GM12878 (cell line): Measurements from ENCODE around the gene SLC34A1. TPM values are rescaled to one million over a fixed set of nuclear protein-coding genes. Genes with fewer than 3 reads are reported as not detected.

Experiments
- ATAC-seq: fragments of 200-7000 bp; cut with Tn5 transposase; 3 replicates; pipeline ENCODE4 v1.9.1; 2020; ENCODE audit warnings: mild to moderate bottlenecking, moderate library complexity
- BruUV-seq: library from RNA; stranded (reverse); fragments of 400-500 nt; replicated peaks from 2 replicates; lab custom pipeline; 2021; lab: Mats Ljungman, UMichigan
- CTCF ChIA-PET: fragments of 300-600 bp; sonication (Branson Sonifier 250); formaldehyde crosslinking; extraction: SDS; loops from one replicate; lab custom pipeline; 2021; ENCODE audit warnings: inconsistent platforms; lab: Yijun Ruan, JAX
- POLR2A ChIA-PET: fragments of 350-600 bp; formaldehyde crosslinking; extraction: SDS; loops from one replicate; lab custom pipeline; 2021; ENCODE audit warnings: inconsistent platforms; lab: Charles Lee
- RAD21 ChIA-PET: fragments of 300-600 bp; sonication (Branson Sonifier 250); formaldehyde crosslinking; loops from one replicate; lab custom pipeline; 2023; ENCODE audit warnings: antibody characterized with exemption; ENCODE audit not compliant: unreplicated experiment; lab: Charles Lee
- SMC1A ChIA-PET: fragments of 300-600 bp; sonication (Branson Sonifier 250); formaldehyde crosslinking; loops from one replicate; lab custom pipeline; 2023; ENCODE audit not compliant: unreplicated experiment, uncharacterized antibody; lab: Charles Lee
- DNase-seq: peaks from one replicate; pipeline ENCODE4 v3.0.0-alpha.2; 2011; ENCODE audit warnings: low read depth, low spot score
- FAIRE-seq: peaks from 3 replicates; lab custom pipeline; 2011; peaks lifted over from hg19 to GRCh38; lab: Jason Lieb, UNC
- H2AFZ ChIP-seq: 2 replicates; pipeline ENCODE4 v1.6.0; 2011; ENCODE audit warnings: low read depth, low read length, control low read depth; ENCODE audit not compliant: control insufficient read depth
- H3K27ac ChIP-seq: 2 replicates; pipeline ENCODE4 v1.5.1; 2011; ENCODE audit warnings: control low read depth; ENCODE audit not compliant: control insufficient read depth, insufficient read depth
- H3K27me3 ChIP-seq, 2 experiments: replicated peaks in 1 of 2; 2 replicates each; pipeline versions ENCODE4 v1.6.0 to v1.6.1; 2011; ENCODE audit warnings: low read length in 1 of 2; ENCODE audit not compliant: control insufficient read depth in 2 of 2, insufficient read depth in 2 of 2
- H3K36me3 ChIP-seq, 2 experiments: 2 replicates each; pipeline ENCODE4 v1.5.1; 2011; ENCODE audit warnings: low read length in 1 of 2; ENCODE audit not compliant: control insufficient read depth in 2 of 2, insufficient read depth in 2 of 2
- H3K4me1 ChIP-seq: 2 replicates; pipeline ENCODE4 v1.6.1; 2011; ENCODE audit warnings: mild to moderate bottlenecking, low read length, moderate library complexity, mixed read lengths; ENCODE audit not compliant: control insufficient read depth, insufficient read depth
- H3K4me2 ChIP-seq: 2 replicates; pipeline ENCODE4 v1.6.0; 2011; ENCODE audit warnings: control low read depth; ENCODE audit not compliant: control insufficient read depth, insufficient read depth
- H3K4me3 ChIP-seq: fragments of 200-600 bp; sonication (generic); 2 replicates; pipeline ENCODE4 v1.5.1; 2016
- H3K79me2 ChIP-seq: 2 replicates; pipeline ENCODE4 v1.6.0; 2011; ENCODE audit warnings: low read length; ENCODE audit not compliant: control insufficient read depth, insufficient read depth
- H3K9ac ChIP-seq: 2 replicates; pipeline ENCODE4 v1.8.0; 2011; ENCODE audit warnings: low read length, control low read depth, mixed read lengths; ENCODE audit not compliant: control insufficient read depth, insufficient read depth
- H3K9me3 ChIP-seq: replicated peaks from 3 replicates; pipeline ENCODE4 v1.5.1; 2011; ENCODE audit warnings: mild to moderate bottlenecking, low read length; ENCODE audit not compliant: control insufficient read depth, insufficient read depth
- H4K20me1 ChIP-seq: 2 replicates; pipeline ENCODE4 v1.6.0; 2011; ENCODE audit not compliant: control insufficient read depth, insufficient read depth
- BCLAF1 ChIP-seq: fragments of 450-650 bp; IDR thresholded peaks from 2 replicates; pipeline ENCODE4 v1.6.1; 2017; ENCODE audit warnings: antibody characterized with exemption, mild to moderate bottlenecking, moderate library complexity
- CREB1 ChIP-seq: IDR thresholded peaks from 2 replicates; pipeline ENCODE4 v1.6.1; 2012; ENCODE audit warnings: low read depth, mild to moderate bottlenecking, inconsistent platforms
- DPF2 ChIP-seq: fragments of 450-650 bp; IDR thresholded peaks from 2 replicates; pipeline ENCODE4 v1.6.1; 2017; ENCODE audit warnings: mild to moderate bottlenecking
- HDAC2 ChIP-seq: fragments of 200-600 bp; sonication (generic); IDR thresholded peaks from 2 replicates; pipeline ENCODE4 v1.6.1; 2017
- MEF2A ChIP-seq: IDR thresholded peaks from 2 replicates; pipeline ENCODE4 v1.6.1; 2011; ENCODE audit warnings: low read depth, mild to moderate bottlenecking, low read length, moderate library complexity; ENCODE audit not compliant: insufficient read depth
- MXI1 ChIP-seq: fragments of 150-350 bp; IDR thresholded peaks from 2 replicates; pipeline ENCODE4 v1.6.1; 2011; ENCODE audit warnings: low read depth, mild to moderate bottlenecking, inconsistent platforms, low read length, improper control_type of control experiment
- PAX5 ChIP-seq: IDR thresholded peaks from 2 replicates; pipeline ENCODE4 v1.6.1; 2011; ENCODE audit warnings: low read depth, low read length, borderline replicate concordance
- POU2F2 ChIP-seq: IDR thresholded peaks from 3 replicates; pipeline ENCODE4 v1.6.1; 2011; ENCODE audit warnings: low read depth, mild to moderate bottlenecking, low read length, borderline replicate concordance
- SIN3A ChIP-seq: IDR thresholded peaks from 2 replicates; pipeline ENCODE4 v1.6.1; 2012; ENCODE audit warnings: low read depth, low read length, improper control_type of control experiment
- STAT3 ChIP-seq: IDR thresholded peaks from 2 replicates; pipeline ENCODE4 v1.6.1; 2011; ENCODE audit warnings: low read depth, low read length, improper control_type of control experiment
- USF1 ChIP-seq: IDR thresholded peaks from 2 replicates; pipeline ENCODE4 v1.6.1; 2011; ENCODE audit warnings: borderline replicate concordance, low read depth, mild to moderate bottlenecking, moderate library complexity, mixed read lengths, low read length; ENCODE audit not compliant: insufficient read depth; ENCODE audit errors: extremely low read length
- ZNF384 ChIP-seq: IDR thresholded peaks from 2 replicates; pipeline ENCODE4 v1.6.1; 2012; ENCODE audit warnings: low read depth, mild to moderate bottlenecking, low read length, improper control_type of control experiment, borderline replicate concordance
- ZNF687 ChIP-seq: fragments of 450-650 bp; IDR thresholded peaks from 2 replicates; pipeline ENCODE4 v1.6.1; 2017; ENCODE audit warnings: mild to moderate bottlenecking, moderate library complexity
- WGBS: methylation state at CpG from one replicate; pipeline ENCODE4 v1.1.6; 2016; ENCODE audit warnings: low lambda C conversion rate; ENCODE audit not compliant: insufficient replicate concordance, insufficient coverage; ENCODE audit errors: missing lambda C conversion rate; 5-methylcytosine and 5-hydroxymethylcytosine counted together
- in situ Hi-C: fragments of 300-500 bp; cut with MboI; formaldehyde crosslinking; loops from 9 replicates; pipeline ENCODE4 v1.14.3; 2018; ENCODE audit warnings: mixed read lengths
- intact Hi-C: fragments of 100-400 bp; cut with micrococcal nuclease; formaldehyde crosslinking; loops from one replicate; pipeline ENCODE4 v1.14.2; 2022; ENCODE audit not compliant: unreplicated experiment
- polyA plus RNA-seq, 11 experiments: library from polyadenylated mRNA; depleted of rRNA in 4 of 11; unstranded in 6 of 11; stranded (reverse) in 5 of 11; fragments of >200 nt; fragmentation: Nextera tagmentation in 4 of 11; fragmentation: Illumina TruSeq in 1 of 11; extraction: Ambion mirVana in 4 of 11; extraction: Trizol in 1 of 11; gene quantifications; 1 replicate in 1 of 11; 2 replicates in 10 of 11; pipeline versions ENCODE4 v1.2.1 to v1.2.3, GENCODE V29; 2011 to 2016; ENCODE audit warnings: inconsistent platforms in 2 of 11, missing spikeins in 2 of 11, low read depth in 1 of 11
- total RNA-seq, 4 experiments: library from RNA; depleted of rRNA in 3 of 4; stranded (reverse); fragments of >200 nt in 3 of 4; fragmentation: Illumina TruSeq in 1 of 4; extraction: Trizol in 1 of 4; gene quantifications; 2 replicates each; pipeline versions ENCODE4 v1.2.1 to v1.2.3, GENCODE V29; 2013 to 2021

The SLC34A1 gene
- total and polyA plus RNA-seq, 10 of the 15 experiments (the other 5 are each of a cell fraction or from before 2014, with no cell fraction given), result 0.03 to 0.14 (median 0.09) TPM; not detected in 2

- ChIA-PET CTCF (interaction anchor here (1.9 to 7.2 kb wide), 4 partner anchors 12 to 101 kb away, joined by 6 to 46 read pairs (median 16); no protein-coding TSS in a partner anchor), RAD21 (interaction anchor here (0.7 to 2.9 kb wide), 3 partner anchors 8 to 100 kb away, joined by 3 to 20 read pairs (median 7); no protein-coding TSS in a partner anchor), POLR2A (interaction anchor here (0.6 to 1.7 kb wide), 4 partner anchors 29 to 168 kb away, joined by 3 to 7 read pairs (median 4); no protein-coding TSS in a partner anchor), SMC1A (interaction anchor here (0.6 to 3.4 kb wide), 4 partner anchors 9 to 205 kb away, joined by 3 to 20 read pairs (median 12); no protein-coding TSS in a partner anchor)
- in situ Hi-C loops (no loop called here), intact Hi-C loops (no loop called here)
- H3K4me3 ChIP-seq, result no peak overlapping the region
- no peak for ATAC-seq
- no peak for FAIRE-seq
- H3K27ac ChIP-seq, result no peak overlapping the region
- H2AFZ ChIP-seq, result no peak overlapping the region
- no peak for TF ChIP-seq ZNF384
- no peak for TF ChIP-seq ZNF687
- no peak for TF ChIP-seq STAT3
- no peak for TF ChIP-seq HDAC2
- TF ChIP-seq CREB1, result no peak
- TF ChIP-seq SIN3A, result no peak
- no peak for TF ChIP-seq BCLAF1
- no peak for TF ChIP-seq MEF2A
- no peak for TF ChIP-seq USF1
- no peak for TF ChIP-seq POU2F2
- TF ChIP-seq DPF2, result no peak
- no peak for TF ChIP-seq MXI1
- TF ChIP-seq PAX5, result no peak
- no peak overlapping the region for H3K4me2 ChIP-seq
- peaks cover 0 to 4% of the 10 kb centered on the region in 2 experiments; a peak in 2 of 4 replicates for H3K36me3 ChIP-seq
- peaks cover 3% of the 10 kb centered on the region; the same call in 1 of the 3 replicates for H3K9me3 ChIP-seq
- H3K79me2 ChIP-seq, result peaks cover 32% of the 10 kb centered on the region
- BruUV-seq, result no TSS peak
- DNase-seq, result no peak
- no peaks in the 10 kb centered on the region for H3K27me3 ChIP-seq
- no peaks in the 10 kb centered on the region for H4K20me1 ChIP-seq
- peaks cover 28% of the 10 kb centered on the region for H3K4me1 ChIP-seq
- H3K9ac ChIP-seq, result no peak overlapping the region
- WGBS, result 0% methylated on average over 1 of the region's 5 CpGs
These were observed 31.1 kb upstream of the SLC34A1 start for GRCh38 chr5:177353093-177353492.
